A375 (cell line): ENCODE measurements around the gene MOCOS. TPM values are rescaled to one million over a fixed set of nuclear protein-coding genes. Genes with fewer than 3 reads are reported as not detected.

Experiments
- total RNA-seq: library from RNA; depleted of rRNA; stranded (reverse); fragments of >200 nt; shearing (Covaris generic); gene quantifications from 2 replicates; pipeline ENCODE4 v1.2.3, GENCODE V29; 2014; rRNA removed

MOCOS gene
- total RNA-seq: 54.0 and 55.7 TPM in 2 replicates

GRCh38 chr18:36187193-36187825 is at the start of gene MOCOS:
Gene MOCOS, plus strand, starts transcription at chr18:36187497. Its CDS starts 43 bp downstream, at chr18:36187540.

GRCh38 chr18:36297417-36298125 is 110.3 kb downstream of the MOCOS start, which contains the start of gene FHOD3:
Gene FHOD3, plus strand, starts transcription at chr18:36297713. Its CDS starts 123 bp downstream, at chr18:36297836.

Other genes with a start within 250 kb of the MOCOS start
- 55.0 and 71.6 TPM in 2 replicates for gene RPRD1A, start 119.9 kb upstream of the MOCOS start, total RNA-seq
- 48.2 and 53.8 TPM in 2 replicates for gene SLC39A6, start 58.2 kb upstream of the MOCOS start, total RNA-seq
- 113 and 114 TPM in 2 replicates for gene ELP2, start 57.6 kb upstream of the MOCOS start, total RNA-seq
- 10.5 and 12.1 TPM in 2 replicates for gene FHOD3, start 110.2 kb downstream of the MOCOS start, total RNA-seq